GM19193 (cell line): ENCODE data around the gene OBSL1.
A peak's percentile ranks its signal among the peaks of the same experiment; 100 is the strongest.

Experiments used
- POLR2A ChIP-seq: IDR thresholded peaks from 4 replicates; pipeline ENCODE4 v1.6.1; 2011; ENCODE audit not compliant: insufficient read depth, insufficient read length; ENCODE audit errors: extremely low read depth

The OBSL1 gene

DNA sequence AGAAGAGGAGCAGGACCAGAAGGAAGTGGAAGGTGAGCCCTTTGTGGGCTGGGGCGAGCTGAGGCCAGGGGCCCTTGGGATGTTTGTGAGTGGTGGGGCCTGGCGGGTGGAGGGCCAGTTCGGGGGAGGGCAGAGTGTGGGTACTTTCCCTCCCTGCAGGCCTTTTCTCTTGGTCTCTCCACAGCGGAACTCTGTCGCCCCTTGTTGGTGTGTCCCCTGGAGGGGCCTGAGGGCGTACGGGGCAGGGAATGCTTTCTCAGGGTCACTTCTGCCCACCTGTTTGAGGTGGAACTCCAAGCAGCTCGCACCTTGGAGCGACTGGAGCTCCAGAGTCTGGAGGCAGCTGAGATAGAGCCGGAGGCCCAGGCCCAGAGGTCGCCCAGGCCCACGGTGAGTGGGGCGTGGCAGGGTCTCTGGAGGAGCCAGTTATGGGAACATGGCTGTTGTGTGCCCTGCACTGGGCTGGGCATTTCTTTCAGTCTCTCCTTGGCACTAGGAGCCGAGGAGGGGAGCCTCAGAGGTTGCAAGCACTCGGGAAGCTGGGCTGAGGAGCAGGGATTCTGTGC lies 37.1 kb upstream of the OBSL1 start:
- TF ChIP-seq POLR2A = no peak

GRCh38 chr2:219607931-219608330 lies 36.6 kb upstream of the OBSL1 start:
- TF ChIP-seq POLR2A = no peak

DNA sequence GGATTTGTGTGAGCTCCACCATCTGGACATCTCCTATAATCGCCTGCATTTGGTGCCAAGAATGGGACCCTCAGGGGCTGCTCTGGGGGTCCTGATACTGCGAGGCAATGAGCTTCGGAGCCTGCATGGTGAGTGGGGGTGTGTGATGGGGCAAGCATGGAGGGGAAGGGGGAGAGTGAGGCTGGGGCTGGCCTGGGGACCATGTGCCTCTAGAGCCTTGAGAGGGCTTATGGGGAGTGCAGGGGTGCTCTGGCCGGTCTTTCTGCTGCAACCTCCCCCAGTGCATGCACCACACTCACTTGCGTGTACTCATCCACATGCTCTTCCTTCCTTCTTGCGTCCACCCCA lies 34.2 kb upstream of the OBSL1 start:
- TF ChIP-seq POLR2A = no peak

DNA sequence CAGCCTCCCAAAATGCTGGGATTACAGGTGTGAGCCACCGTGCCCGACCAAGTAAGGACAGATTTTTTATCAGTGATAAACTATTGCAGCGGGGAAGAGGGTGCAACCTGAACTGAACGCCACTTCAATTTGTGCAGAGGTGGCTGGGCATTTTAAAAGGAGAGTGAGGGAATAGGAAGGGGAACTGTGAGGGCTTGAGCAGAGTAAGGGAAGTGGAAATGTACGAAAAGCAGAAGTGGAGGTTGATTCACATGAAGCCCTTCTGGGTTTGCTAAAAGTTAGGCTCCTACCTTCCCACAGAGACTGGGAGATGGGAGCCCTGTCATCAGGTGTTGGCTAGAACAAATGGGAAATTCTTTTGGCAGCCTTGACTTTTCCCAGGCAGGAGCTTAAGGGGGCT lies 32.4 kb upstream of the OBSL1 start:
- no peak for TF ChIP-seq POLR2A

DNA sequence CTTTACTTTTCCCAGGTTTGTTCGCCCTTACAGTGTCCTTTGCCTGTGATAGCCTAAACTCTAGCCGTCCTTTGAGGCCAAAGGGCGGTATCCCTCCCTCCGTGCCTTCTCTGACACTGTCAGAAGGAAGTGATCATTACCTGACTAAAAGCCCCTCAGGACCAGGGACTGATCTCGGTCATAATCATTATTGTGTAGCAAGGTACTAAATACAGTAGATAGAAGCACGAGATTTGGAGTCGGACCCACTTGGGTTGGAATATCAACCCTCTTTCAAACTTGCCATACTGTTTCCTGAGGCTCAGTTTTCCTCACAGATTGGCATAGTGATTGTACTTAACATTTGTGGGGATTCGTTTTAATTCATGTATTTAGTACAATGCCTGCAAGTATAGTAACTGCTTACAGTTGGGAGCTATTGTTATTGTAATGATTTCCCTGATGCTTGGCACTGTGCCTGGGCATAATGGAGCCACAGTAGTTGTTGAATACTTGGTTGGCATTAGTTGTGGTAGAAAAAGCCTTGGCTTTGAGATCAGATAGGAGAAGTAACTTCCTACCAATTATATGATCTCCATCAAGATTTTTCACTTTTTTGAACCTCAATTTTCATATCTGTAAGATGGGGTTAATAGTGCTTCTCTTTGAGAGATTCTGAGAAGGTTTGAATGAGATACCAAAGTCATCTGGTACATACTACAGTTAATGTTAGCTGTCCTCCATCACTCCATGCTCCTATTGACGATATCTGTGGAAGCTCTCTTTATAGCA lies 27.2 kb upstream of the OBSL1 start:
- TF ChIP-seq POLR2A = no peak

DNA sequence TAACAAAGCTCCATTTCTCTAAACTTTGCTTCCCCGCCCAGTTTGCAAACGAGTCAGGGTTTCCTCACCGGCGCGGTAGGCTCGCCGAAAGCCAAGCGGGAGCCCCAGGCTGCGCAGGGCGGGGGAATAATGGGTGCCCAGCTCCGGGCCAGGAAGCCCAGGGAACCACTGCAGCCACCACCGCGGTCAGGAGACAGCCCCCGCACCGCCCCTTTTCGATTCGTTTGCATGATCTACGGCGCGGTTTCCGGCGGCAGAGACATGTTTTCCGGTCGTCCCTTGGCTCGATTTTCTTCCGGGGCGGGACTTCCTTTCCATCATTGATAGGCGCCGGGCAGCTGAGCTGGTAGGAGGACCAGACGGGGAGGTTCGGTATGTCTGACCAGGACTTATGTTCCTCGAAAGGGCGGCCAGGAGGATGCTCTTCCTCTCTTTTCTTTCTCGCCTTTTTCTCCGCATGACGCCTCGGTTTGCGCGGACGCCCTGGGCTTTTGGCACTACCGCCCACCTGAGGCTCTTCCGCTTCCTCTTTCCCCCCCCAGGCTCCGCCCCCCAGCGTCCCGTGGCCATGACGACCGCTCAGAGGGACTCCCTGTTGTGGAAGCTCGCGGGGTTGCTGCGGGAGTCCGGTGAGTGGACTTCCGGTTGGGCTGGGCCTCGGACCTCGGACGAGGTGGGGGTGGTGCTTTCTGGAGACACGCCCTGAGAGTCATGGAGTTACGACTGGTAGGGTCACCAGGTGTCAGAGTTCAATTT lies 26.4 kb upstream of the OBSL1 start, which contains the start of gene STK11IP:
Gene STK11IP, plus strand, starts transcription at position 306 of the 756 bp plus-strand sequence. Its CDS starts 263 bp downstream, at position 569.
- TF ChIP-seq POLR2A = peak; percentile 97

DNA sequence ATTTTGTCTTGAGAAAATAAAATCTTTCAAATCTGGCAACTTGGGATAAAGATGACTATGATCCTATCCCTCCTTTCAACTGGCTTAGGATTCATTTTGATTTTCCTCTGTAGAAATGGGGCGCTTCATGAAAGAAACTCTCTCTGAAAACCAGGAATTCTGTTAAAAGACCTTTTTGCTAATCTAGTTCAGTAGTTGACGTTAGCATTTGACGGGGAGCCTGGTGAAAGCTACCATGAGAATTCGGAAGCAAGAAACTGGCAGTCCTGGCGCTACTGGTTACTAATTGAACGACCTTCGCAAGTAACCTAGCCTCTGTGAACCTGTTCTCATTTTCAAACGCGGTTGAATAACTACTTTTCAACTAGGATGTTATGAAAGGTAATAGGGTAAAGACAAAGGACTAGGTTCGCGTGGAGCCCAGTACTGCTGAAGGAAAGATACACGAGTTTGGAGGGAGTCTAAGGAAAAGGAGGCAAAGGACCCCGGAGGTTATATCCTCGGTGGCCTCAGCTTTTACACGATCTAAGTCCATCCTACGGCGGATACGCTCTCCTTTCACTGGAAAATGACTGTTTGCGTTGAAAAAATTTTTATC lies 25.7 kb upstream of the OBSL1 start:
- no peak for TF ChIP-seq POLR2A

DNA sequence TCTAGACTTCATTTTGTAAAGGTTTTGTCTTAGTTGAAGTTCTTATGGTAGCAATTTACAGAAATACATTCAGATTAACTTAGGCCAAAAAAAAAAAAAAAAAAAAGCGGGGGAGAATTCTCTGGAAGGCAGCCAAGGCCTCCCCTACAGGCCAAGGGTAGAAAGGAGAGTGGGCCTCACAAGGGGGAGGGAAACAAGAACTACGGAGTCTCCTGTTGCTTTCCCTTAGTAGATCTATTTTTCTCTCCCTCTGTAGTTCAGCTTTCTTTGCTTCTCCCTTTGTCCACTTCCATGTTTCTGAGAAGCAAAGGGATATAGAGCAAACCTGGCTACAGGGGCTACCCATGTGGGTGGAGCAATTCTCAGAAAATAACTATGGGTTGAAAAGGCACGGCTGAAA lies 23.9 kb upstream of the OBSL1 start:
- TF ChIP-seq POLR2A = no peak

DNA sequence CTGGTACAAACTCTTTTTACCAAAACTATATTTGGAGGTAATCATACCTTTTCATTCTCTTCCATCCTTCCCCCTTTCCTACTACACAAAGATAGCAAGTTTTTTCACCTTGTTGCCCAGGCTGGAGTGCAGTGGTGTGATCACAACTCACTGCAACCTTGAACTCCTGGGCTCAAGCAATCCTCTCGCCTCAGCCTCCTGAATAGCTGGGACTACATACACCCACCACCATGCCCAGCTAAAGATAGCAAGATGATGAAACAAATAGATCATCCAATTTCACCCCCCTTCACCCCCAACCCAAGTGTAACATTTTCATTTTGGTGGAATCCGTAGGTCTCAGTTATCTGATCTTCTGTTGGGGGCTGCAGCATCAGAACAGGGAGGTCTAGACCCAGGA lies 21.8 kb upstream of the OBSL1 start:
- TF ChIP-seq POLR2A = no peak

- TF ChIP-seq POLR2A = no peak
Observed at GRCh38 chr2:219592736-219593135, 21.4 kb upstream of the OBSL1 start.

DNA sequence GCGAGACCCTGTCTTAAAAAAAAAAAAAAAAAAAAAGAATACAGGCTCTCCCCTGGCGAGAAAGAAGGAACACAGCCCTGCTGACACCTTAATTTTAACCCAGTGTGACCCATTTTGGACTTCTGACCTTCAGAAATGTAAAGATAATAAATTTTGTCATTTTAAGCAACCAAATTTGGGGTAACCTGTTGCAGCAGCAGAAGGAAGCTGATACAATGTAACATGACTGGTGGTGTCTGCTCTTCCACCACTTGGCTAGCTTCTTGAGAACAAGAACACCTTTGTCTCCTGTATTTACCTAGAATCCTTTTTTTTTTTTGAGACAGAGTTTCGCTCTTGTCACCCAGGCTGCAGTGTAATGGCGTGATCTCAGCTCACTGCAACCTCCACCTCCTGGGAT lies 19.8 kb upstream of the OBSL1 start:
- TF ChIP-seq POLR2A = no peak

GRCh38 chr2:219581346-219581745 lies 10.0 kb upstream of the OBSL1 start:
- TF ChIP-seq POLR2A = no peak

DNA sequence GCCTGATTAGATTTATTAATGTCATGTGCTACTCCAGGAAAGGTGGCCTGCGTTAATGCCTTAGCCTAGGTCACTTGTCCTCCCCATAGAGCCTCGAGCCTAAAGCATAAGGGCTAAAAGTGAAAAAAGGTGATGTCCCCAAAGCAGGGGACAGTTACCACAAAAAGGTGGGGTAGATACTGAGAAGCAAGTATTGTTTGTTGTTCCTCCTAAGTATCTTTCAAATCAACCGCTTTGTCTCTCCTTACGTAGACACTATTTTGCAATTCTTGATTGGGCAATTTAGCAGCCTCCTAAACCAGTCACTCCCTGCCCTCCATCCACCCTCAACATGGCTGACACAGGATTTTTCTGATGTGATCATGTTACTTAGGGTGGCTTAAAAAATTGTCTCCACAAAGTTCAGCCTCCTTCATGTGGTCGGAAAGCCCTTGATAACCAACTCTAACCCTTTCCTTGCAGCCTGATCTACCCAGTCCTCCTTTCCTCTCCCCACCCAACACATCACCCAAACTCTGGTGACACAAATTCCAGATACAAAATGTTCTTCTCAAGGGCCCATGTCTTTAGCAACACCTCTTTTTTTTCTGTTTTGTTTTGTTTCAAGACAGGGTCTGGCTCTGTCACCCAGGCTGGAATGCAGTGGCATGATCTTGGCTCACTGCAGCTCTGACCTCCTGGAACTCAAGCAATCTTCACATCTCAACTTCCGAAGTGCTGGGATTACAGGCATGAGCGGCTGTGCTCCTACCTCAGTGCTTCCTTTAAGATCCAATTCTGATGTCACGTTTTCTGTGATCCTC lies 7.7 kb upstream of the OBSL1 start:
- TF ChIP-seq POLR2A = no peak

DNA sequence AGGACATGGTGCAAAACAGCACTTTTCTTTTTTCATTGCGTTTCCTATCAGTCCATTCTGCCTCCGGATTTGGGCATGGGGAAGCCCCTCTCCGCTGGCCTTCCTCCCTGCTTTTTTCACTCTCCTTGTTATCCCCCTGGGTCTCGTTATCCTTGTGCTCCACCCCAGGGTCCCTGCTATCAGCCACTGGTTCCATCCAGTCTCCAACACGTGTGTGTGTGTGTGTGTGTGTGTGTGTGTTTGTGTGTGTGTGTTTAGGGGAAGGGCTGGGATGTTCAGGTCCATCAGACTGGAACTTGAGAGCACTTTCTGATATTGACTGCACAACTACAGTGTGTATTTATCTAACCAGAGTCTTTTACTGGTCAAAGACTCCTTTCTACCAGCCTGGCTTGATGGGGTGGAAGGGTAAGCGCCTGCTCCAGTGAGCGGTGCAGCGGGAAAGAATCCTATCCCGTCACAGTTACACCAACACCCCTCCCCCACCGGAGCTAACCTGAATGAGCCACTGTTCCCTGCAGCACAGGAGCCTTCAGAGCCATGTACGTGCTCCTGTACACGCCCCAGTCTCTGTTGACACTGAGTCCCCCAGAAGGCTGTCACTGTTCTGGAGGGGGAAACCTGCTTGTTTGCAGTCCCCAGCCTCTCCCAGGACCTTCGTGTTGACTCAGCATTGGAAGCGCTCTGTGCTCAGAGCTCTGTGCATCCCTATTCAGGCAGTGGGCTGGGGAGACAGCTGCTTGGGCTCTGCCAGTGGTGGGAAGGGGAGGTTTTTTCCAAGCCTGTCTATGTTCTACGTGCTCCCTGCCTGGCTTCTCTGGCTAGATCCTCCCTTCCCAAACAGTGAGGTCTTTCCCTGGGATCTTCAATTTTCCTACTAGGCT lies 5.4 kb upstream of the OBSL1 start:
- no peak for TF ChIP-seq POLR2A
